Activated naive CD8-positive, alpha-beta T cell treated with anti-CD3 and anti-CD28 coated beads, Interleukin-2, amount 50 U/mL, for 16 hours (primary cell): ENCODE results near the gene CADM1.

Source experiments
- DNase-seq: peaks from one replicate; pipeline ENCODE4 v3.0.0-alpha.2; 2020; ENCODE audit warnings: low read depth, low spot score

The CADM1 gene

DNA sequence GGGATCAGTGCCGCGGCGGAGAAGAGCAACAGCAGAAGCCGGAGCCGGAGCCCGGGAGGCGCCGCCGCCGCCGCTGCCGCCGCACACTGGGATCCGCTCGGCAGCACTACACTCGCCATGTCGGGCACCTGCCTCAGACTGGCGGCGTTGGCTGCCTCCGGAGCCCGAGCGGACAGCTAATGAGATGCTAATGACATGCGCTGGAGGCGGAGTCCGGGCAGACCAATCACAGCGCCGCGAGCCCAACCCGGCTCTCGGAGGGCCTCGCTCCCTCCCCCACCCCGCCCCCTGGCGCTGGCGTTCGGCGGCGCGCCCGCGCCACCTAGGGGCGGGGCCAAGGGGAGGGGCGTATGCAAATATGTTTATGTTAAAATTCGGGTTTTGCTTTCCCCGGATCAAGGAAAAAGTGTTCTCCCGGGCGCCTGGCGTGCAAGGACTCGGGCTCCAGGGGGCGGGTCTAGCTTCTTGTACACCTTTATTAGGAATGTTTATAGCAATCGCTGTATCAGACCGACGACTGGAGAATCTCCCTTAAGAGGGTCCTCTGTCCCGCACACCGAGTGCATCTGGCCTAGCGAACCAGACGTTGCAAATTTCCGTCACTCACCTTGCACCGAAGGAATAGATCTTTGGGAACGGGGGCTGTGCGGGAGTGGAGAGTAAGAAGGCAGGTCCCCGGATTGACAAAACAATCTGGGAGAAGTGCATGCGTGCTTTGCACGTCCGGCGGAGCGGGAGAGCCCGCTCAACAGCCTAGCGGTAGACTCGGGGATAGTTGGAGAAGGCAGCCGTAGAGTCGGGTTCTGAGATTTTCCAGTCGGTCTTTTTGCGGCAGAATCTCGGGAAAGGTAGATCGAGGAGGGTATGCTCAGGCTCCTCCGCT, at the start of gene CADM1:
Gene CADM1 (minus strand): TSS at position 140 of the 883 bp plus-strand sequence.
- no peak for DNase-seq

GRCh38 chr11:115552773-115553438, 48.7 kb upstream of the CADM1 start:
- no peak for DNase-seq

- DNase-seq = no peak
Observed at GRCh38 chr11:115552151-115552772, 48.0 kb upstream of the CADM1 start.

- DNase-seq = no peak
Observed at GRCh38 chr11:115550291-115551059, 46.3 kb upstream of the CADM1 start.

DNA sequence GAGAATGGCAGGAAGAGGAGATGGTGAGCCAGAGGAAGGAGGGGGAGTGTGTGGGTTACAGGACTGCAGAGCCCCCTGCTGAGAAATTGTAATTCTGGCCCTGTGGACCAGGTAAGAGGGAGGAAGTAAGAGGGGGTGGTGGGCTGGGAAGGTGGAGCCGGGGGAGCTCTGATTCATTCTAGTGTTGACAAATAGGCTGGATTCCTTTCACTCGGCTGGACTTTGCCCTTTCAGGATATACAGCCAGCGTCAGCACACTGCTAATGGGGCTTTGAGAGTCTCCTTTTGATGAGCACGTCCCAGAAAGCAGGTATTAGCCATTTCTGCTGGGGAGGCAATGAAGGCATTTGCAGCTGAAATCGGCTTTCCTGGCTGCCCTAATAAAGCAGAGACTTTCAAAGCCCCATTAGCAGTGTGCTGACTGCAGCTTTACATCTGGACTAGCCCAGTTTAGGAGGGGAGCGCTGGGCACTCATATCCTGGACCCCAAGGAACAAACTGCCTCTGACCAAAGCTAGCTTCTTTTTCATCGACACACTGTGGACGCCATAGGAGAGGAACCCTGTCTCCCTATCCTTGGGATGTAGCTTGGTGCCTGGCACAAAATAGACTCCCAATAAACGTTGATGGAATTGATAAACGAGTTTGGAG, 44.8 kb upstream of the CADM1 start:
- DNase-seq = no peak

DNA sequence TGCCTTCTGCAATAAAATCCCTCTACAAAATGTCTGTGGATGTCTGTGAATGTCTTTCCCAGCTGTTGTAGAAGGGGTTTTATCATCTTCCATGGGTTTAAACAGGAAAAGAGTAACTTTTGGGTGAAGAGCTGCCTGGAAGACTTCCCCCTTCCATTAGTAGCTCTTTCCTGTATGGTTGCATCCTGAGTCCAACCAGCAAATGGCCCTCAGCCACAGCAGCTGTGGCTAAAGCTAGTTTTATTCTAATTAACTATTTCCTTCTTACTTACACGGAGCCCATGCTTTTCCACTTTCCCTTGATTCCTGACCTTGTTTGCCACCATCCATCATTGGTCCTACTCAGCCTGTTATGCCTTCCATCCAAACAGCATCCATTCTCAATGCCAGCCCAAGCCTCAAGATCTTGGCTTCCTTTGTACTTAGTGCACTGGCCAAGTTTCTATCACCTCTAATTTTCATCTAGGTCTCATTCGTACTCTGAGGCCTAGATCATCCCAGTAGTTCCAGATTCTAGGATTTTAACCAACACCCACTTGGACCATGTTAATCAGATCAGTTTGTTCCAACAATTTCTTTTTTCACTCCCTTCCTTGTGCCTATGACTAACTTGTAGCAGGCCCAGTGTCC, 41.5 kb upstream of the CADM1 start:
- DNase-seq = no peak

- no peak for DNase-seq
Observed at GRCh38 chr11:115544422-115544948, 40.3 kb upstream of the CADM1 start.

GRCh38 chr11:115541518-115541917, 37.3 kb upstream of the CADM1 start:
- DNase-seq = no peak

DNA sequence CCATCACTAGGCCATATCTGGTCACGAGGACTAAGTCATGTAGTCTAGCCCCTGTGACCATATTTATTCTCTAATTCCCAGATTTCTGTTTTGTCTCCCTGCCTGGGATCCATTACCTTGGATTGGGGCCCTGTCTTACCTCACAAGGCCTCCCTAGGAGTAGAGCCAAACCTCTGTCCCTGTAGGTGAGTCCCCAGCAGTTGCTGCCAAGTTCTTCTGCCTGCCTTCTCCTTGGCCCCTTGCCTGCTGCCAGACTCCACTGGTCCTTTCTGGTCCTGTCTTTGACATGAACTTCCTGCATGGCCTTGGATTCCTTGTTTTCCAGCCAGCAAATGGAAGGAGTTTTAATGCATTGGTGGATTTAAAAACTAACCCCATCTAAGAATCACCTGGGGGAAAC, 35.6 kb upstream of the CADM1 start:
- DNase-seq = no peak

DNA sequence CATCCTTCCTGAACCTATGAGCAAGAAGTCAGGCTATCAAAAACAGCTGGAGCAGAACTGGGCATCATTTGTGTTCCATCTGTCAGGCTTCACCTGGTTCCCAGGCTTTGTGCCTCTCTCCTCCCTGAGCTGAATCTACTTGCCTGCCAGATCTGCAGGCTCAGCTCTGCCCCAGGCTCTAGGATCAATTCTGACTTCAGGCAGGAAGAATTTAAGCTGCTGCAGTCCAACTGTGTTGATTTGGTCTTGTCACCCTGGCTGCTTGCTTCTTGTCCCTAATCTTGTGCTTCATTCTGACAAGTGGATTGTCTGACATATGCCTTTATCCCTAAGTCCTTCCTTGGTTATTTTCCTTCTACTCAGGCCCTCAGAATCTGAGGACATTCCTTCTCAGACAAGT, 31.6 kb upstream of the CADM1 start:
- no peak for DNase-seq

DNA sequence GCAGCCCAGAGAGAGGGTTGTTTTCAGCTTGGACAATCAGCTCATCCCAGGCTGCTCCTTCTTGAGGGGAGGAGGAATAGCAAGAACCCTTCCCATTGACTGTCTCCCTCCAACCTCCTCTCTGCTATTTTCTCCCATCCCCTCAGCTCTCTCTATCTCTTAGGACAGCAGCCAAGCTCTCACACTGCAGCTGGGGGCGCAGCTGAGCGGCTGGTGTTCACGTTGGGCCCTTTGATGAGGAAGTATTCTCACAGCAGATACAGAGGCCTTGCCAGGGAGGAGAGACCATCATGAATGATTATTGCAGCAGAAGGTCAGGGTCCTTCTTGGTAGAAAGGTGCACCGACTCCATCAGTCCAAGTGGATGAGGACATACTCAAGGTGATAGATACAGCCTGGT, 26.5 kb upstream of the CADM1 start:
- no peak for DNase-seq

- DNase-seq = no peak
Observed at GRCh38 chr11:115528225-115528624, 24.0 kb upstream of the CADM1 start.

DNA sequence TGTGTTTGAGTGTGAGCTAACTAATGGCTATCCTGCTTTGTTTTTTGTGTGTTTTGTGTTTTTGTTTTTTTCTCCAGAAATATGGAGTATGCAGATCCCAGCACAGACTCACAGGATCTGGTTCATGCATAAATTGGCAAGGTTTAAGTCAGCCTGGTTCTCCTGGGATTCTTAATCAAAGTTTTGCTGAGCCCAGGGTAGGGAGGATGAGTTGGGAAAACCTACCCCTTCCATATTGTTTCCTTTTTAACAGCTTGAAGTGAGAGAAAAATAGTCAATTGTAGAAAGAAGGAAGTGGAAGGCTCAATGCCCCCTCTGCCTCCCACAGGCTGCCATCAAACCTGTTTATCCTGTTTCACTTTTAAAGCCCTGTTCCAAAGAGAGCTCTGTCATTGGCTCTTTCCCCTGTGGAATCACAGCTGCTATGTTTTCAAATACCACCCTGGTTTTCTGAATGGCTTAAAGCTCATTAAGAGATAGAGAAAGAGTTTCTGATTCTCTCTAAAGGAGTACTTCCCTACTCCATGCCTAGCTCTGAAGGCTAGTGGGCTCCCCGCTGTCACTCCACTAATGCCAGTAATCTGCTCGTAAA, 23.4 kb upstream of the CADM1 start:
- DNase-seq = no peak

DNA sequence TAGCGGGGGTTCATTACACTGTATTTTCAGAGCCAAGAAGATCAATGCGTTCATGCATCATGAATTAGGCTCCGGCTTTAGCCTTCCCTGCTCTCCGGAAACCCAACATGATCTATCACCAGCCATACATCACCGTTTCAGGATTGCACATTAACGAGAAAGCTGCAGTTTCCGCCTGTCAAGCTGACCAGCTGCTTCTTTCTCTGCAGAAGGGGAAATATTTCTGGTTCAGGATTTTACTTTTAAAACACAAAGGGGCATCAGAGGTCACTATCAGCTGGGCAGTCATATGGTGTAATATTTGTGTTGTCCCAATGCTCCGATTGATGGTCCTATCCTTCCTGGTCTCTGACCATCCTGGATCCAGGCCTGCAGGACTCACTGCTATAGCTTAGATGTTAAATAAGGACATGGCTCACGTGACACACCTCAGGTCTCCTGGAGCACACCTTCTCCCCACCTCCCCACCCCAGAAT, 21.4 kb upstream of the CADM1 start:
- no peak for DNase-seq

GRCh38 chr11:115524572-115524971, 20.4 kb upstream of the CADM1 start:
- DNase-seq = no peak

DNA sequence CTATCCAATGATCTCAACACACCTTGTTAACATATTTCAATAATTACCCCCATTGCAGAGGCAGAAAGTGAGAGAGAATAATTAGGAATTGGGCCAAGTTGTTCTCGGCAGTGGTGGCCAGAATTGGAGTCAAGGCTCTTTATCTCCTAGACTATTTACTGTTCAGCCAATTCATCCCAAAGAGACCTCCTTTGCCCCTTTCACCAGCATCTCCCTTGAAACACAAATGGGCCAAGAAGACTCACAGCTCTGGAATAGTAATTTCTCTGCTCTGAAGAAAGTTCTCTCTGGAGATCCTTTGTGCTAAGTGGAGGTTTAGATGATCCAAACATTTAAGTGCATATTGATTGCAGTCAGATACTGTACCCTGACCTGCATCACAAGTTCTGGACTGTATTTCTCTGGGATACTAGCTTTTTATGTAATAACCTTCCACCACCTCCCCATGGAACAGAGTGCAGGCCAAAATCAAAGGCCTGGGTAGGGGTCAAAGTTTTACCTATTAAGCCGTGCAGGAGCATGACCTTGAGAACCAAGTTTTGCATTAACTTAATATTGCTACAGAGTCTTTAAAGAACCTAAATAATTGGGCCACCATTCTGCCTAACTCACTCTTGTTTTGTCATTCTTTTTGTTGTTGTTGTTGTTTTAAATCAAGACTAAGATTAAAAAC, 19.6 kb upstream of the CADM1 start:
- no peak for DNase-seq

DNA sequence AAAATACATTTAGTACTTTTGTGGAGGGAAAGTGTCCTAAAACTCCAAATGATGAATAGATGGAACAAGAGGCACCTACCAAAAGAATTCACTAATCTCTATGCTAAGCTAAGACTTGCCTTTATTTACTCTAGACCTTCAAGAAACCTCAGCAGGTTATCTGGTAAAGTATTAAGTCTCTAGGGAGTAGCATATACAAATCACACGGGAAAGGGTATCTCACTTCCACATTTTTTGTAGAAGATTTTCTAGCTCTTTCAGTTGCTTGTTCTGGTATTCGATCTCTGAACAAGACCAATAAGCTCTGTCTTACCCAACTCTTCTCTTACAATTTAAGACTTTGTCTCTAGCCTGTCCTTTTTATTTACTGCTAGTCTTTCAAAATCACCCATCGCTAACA, 18.1 kb upstream of the CADM1 start:
- no peak for DNase-seq

DNA sequence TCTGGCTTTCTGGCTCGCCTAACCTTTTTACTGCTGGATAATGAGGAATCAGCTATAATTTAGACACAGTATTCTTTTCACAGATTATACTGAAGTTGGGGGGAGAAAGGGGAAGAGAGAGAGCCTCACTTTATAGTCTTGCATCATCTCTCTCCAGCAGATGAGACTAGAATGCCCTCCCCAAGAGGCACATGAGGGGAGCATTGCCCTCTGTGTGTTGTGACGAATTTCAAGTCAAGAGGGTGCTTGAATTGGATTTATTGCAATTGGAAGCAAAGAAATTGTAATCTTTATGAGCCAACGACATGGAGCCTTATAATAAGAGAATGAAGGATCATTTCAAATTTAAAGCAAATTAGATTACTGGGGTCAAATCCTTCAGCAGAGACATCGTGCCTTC, 17.6 kb upstream of the CADM1 start:
- no peak for DNase-seq

DNA sequence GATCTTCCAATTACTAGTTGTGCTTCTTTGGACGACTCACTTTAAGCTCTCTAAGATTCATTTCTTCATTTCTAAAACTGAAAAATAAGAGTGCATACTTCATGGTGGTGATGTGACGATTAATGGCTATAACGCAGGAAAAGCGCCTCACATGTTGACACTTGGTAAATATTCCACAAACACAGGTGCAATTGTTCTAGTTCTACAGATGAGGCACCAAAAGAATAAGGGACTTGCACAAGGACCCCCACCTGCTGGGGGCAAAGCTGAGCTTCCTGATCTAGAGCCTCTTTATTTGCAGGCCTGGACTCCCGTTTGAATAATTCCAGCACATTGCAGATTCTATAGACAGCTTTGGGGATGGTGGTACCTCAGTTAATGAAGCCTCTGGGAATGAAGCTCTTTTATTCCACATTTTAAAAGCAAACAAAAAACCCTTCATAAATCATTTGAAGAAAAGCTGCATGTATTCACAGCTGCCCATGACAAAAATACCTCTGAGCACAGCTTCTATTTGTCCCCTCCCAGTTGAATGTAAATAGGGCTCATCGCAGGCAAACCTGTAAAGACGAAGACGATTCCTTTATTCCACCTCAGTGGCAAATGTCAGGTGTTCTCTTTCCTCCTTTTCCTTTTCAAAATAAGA, 14.9 kb upstream of the CADM1 start:
- DNase-seq = no peak
